ENCODE data around the gene NEGR1.

DNA sequence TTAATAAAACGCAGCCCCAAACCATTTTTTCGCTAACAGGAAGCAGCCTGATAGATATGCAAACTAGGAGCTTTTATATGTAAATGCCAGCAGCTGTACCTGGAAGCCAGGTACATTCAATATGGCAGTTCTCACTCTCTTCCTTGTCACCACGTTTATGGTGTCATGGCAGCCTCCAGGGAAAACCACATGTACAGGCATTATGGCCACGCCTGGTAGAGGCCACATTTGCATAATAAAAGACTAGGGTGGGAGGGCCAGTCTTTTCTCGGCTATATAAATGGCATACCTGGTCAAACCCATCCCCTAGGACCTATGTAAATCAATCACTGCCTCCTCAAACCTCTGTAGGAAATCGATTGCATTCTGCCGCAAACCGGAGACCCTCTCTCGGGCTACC, 247.5 kb downstream of the NEGR1 start:
- TF ChIP-seq USF2 (CRISPR knock-in tag; IDR thresholded peaks at IDR 0.05) = no peak
- TF ChIP-seq, protein P1, sequence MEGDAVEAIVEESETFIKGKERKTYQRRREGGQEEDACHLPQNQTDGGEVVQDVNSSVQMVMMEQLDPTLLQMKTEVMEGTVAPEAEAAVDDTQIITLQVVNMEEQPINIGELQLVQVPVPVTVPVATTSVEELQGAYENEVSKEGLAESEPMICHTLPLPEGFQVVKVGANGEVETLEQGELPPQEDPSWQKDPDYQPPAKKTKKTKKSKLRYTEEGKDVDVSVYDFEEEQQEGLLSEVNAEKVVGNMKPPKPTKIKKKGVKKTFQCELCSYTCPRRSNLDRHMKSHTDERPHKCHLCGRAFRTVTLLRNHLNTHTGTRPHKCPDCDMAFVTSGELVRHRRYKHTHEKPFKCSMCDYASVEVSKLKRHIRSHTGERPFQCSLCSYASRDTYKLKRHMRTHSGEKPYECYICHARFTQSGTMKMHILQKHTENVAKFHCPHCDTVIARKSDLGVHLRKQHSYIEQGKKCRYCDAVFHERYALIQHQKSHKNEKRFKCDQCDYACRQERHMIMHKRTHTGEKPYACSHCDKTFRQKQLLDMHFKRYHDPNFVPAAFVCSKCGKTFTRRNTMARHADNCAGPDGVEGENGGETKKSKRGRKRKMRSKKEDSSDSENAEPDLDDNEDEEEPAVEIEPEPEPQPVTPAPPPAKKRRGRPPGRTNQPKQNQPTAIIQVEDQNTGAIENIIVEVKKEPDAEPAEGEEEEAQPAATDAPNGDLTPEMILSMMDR (IDR thresholded peaks at IDR 0.05 in 2 of 3, conservative IDR thresholded peaks at IDR 0.05 in 1 of 3; ENCODE audit: insufficient read depth in 2 of 3, low read depth in 1 of 3, low read length in 3 of 3) = no peak
- no peak for TF ChIP-seq ZHX1 (conservative IDR thresholded peaks at IDR 0.05; ENCODE audit: low read length)
- TF ChIP-seq, protein P2, sequence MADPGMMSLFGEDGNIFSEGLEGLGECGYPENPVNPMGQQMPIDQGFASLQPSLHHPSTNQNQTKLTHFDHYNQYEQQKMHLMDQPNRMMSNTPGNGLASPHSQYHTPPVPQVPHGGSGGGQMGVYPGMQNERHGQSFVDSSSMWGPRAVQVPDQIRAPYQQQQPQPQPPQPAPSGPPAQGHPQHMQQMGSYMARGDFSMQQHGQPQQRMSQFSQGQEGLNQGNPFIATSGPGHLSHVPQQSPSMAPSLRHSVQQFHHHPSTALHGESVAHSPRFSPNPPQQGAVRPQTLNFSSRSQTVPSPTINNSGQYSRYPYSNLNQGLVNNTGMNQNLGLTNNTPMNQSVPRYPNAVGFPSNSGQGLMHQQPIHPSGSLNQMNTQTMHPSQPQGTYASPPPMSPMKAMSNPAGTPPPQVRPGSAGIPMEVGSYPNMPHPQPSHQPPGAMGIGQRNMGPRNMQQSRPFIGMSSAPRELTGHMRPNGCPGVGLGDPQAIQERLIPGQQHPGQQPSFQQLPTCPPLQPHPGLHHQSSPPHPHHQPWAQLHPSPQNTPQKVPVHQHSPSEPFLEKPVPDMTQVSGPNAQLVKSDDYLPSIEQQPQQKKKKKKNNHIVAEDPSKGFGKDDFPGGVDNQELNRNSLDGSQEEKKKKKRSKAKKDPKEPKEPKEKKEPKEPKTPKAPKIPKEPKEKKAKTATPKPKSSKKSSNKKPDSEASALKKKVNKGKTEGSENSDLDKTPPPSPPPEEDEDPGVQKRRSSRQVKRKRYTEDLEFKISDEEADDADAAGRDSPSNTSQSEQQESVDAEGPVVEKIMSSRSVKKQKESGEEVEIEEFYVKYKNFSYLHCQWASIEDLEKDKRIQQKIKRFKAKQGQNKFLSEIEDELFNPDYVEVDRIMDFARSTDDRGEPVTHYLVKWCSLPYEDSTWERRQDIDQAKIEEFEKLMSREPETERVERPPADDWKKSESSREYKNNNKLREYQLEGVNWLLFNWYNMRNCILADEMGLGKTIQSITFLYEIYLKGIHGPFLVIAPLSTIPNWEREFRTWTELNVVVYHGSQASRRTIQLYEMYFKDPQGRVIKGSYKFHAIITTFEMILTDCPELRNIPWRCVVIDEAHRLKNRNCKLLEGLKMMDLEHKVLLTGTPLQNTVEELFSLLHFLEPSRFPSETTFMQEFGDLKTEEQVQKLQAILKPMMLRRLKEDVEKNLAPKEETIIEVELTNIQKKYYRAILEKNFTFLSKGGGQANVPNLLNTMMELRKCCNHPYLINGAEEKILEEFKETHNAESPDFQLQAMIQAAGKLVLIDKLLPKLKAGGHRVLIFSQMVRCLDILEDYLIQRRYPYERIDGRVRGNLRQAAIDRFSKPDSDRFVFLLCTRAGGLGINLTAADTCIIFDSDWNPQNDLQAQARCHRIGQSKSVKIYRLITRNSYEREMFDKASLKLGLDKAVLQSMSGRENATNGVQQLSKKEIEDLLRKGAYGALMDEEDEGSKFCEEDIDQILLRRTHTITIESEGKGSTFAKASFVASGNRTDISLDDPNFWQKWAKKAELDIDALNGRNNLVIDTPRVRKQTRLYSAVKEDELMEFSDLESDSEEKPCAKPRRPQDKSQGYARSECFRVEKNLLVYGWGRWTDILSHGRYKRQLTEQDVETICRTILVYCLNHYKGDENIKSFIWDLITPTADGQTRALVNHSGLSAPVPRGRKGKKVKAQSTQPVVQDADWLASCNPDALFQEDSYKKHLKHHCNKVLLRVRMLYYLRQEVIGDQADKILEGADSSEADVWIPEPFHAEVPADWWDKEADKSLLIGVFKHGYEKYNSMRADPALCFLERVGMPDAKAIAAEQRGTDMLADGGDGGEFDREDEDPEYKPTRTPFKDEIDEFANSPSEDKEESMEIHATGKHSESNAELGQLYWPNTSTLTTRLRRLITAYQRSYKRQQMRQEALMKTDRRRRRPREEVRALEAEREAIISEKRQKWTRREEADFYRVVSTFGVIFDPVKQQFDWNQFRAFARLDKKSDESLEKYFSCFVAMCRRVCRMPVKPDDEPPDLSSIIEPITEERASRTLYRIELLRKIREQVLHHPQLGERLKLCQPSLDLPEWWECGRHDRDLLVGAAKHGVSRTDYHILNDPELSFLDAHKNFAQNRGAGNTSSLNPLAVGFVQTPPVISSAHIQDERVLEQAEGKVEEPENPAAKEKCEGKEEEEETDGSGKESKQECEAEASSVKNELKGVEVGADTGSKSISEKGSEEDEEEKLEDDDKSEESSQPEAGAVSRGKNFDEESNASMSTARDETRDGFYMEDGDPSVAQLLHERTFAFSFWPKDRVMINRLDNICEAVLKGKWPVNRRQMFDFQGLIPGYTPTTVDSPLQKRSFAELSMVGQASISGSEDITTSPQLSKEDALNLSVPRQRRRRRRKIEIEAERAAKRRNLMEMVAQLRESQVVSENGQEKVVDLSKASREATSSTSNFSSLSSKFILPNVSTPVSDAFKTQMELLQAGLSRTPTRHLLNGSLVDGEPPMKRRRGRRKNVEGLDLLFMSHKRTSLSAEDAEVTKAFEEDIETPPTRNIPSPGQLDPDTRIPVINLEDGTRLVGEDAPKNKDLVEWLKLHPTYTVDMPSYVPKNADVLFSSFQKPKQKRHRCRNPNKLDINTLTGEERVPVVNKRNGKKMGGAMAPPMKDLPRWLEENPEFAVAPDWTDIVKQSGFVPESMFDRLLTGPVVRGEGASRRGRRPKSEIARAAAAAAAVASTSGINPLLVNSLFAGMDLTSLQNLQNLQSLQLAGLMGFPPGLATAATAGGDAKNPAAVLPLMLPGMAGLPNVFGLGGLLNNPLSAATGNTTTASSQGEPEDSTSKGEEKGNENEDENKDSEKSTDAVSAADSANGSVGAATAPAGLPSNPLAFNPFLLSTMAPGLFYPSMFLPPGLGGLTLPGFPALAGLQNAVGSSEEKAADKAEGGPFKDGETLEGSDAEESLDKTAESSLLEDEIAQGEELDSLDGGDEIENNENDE (IDR thresholded peaks at IDR 0.05; ENCODE audit: low read depth, low read length) = no peak
- TF ChIP-seq ZNF584 (CRISPR knock-in tag; IDR thresholded peaks at IDR 0.05; ENCODE audit: low read depth) = no peak
- TF ChIP-seq POLR2AphosphoS5 (IDR thresholded peaks at IDR 0.05; ENCODE audit: control insufficient read depth, insufficient read depth, low read depth, low read length) = no peak
- no peak for TF ChIP-seq EZH2 (IDR thresholded peaks at IDR 0.05; ENCODE audit: borderline replicate concordance, low read depth, low read length)
- no peak for TF ChIP-seq EP300 (IDR thresholded peaks at IDR 0.05; ENCODE audit: low read length)
- TF ChIP-seq, protein P3, sequence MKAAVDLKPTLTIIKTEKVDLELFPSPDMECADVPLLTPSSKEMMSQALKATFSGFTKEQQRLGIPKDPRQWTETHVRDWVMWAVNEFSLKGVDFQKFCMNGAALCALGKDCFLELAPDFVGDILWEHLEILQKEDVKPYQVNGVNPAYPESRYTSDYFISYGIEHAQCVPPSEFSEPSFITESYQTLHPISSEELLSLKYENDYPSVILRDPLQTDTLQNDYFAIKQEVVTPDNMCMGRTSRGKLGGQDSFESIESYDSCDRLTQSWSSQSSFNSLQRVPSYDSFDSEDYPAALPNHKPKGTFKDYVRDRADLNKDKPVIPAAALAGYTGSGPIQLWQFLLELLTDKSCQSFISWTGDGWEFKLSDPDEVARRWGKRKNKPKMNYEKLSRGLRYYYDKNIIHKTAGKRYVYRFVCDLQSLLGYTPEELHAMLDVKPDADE (conservative IDR thresholded peaks at IDR 0.05; ENCODE audit: control insufficient read depth, low read depth, low read length) = no peak
- TF ChIP-seq CHD2 (IDR thresholded peaks at IDR 0.05; ENCODE audit: low read depth, low read length) = no peak
